ENCODE data around the gene PHACTR2.

DNA sequence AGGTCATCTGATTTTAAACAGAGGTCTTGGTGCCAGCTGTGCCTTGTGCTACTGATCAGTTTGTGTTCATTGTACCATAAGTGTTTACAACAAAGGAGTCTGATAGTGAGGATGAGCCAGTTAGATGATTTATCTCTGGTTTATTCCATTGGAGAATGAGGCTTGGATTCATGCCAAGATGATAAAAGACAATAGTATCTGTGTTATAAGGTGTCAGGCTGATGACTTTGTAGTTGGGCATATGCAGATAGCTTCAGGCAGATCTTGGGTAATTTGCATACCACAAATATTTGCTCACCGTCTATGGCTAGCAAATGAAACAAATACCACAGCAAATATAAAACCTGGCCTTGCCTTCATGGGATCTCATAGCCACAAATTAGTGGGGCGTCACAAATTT, 43.3 kb upstream of the PHACTR2 start:
- TF ChIP-seq EP300 (IDR thresholded peaks at IDR 0.05) (no peak), POLR2A (IDR thresholded peaks at IDR 0.05) (no peak)
- TF ChIP-seq, protein P1, sequence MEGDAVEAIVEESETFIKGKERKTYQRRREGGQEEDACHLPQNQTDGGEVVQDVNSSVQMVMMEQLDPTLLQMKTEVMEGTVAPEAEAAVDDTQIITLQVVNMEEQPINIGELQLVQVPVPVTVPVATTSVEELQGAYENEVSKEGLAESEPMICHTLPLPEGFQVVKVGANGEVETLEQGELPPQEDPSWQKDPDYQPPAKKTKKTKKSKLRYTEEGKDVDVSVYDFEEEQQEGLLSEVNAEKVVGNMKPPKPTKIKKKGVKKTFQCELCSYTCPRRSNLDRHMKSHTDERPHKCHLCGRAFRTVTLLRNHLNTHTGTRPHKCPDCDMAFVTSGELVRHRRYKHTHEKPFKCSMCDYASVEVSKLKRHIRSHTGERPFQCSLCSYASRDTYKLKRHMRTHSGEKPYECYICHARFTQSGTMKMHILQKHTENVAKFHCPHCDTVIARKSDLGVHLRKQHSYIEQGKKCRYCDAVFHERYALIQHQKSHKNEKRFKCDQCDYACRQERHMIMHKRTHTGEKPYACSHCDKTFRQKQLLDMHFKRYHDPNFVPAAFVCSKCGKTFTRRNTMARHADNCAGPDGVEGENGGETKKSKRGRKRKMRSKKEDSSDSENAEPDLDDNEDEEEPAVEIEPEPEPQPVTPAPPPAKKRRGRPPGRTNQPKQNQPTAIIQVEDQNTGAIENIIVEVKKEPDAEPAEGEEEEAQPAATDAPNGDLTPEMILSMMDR (IDR thresholded peaks at IDR 0.05), result no peak

Measured in tibial nerve (tissue), 4 donors.